Adipocyte (in vitro differentiated cells): ENCODE data around the gene PLCB4.

Experiments
- DNase-seq: peaks from one replicate; pipeline ENCODE4 v3.0.0-alpha.2; 2015; ENCODE audit warnings: low read depth
- H3K27me3 ChIP-seq: replicated peaks from 2 replicates; pipeline ENCODE4 v1.7.0; 2013; ENCODE audit warnings: mild to moderate bottlenecking, low read length, moderate library complexity; ENCODE audit not compliant: control insufficient read depth, insufficient read depth
- H3K36me3 ChIP-seq: 2 replicates; pipeline ENCODE4 v1.7.0; 2013; ENCODE audit warnings: low read length, mild to moderate bottlenecking, moderate library complexity; ENCODE audit not compliant: control insufficient read depth, insufficient read depth, severe bottlenecking
- H3K4me1 ChIP-seq: 2 replicates; pipeline ENCODE4 v1.7.0; 2013; ENCODE audit warnings: mild to moderate bottlenecking, low read length, moderate library complexity; ENCODE audit not compliant: control insufficient read depth, insufficient read depth
- H3K4me3 ChIP-seq: 2 replicates; pipeline ENCODE4 v1.7.0; 2013; ENCODE audit warnings: mild to moderate bottlenecking, low read length, moderate library complexity
- H3K9ac ChIP-seq: 2 replicates; pipeline ENCODE4 v1.7.0; 2013; ENCODE audit warnings: mild to moderate bottlenecking, low read length, moderate library complexity
- H3K9me3 ChIP-seq: 2 replicates; pipeline ENCODE4 v1.7.0; 2013; ENCODE audit warnings: mild to moderate bottlenecking, low read length, moderate library complexity; ENCODE audit not compliant: control insufficient read depth

The PLCB4 gene

DNA sequence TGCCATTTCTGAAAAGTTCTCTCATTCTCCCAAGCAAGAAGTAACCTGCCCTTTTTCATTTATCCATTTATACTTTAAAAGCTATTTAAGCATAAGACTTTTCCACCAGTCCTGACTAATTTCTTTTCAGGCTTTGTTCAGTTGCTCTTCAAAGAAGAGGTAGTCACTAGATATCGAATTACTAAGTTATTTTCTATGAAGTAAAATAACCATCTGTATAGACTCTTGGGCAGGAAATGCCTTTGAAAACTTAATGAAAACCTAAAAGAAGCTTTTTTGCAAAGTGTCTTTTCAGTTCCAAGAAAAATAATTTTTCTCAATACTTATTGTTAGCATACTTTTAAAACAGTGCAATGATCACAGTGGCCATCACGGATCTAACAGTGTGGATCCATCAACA is 414.2 kb downstream of the PLCB4 start:
- DNase-seq, result no peak
- no peak overlapping the region for H3K9ac ChIP-seq
- H3K36me3 ChIP-seq, result no peaks in the 10 kb centered on the region
- H3K27me3 ChIP-seq, result peaks cover 11% of the 10 kb centered on the region
- H3K4me1 ChIP-seq, result no peaks in the 10 kb centered on the region
- H3K4me3 ChIP-seq, result no peak overlapping the region
- no peaks in the 10 kb centered on the region for H3K9me3 ChIP-seq

DNA sequence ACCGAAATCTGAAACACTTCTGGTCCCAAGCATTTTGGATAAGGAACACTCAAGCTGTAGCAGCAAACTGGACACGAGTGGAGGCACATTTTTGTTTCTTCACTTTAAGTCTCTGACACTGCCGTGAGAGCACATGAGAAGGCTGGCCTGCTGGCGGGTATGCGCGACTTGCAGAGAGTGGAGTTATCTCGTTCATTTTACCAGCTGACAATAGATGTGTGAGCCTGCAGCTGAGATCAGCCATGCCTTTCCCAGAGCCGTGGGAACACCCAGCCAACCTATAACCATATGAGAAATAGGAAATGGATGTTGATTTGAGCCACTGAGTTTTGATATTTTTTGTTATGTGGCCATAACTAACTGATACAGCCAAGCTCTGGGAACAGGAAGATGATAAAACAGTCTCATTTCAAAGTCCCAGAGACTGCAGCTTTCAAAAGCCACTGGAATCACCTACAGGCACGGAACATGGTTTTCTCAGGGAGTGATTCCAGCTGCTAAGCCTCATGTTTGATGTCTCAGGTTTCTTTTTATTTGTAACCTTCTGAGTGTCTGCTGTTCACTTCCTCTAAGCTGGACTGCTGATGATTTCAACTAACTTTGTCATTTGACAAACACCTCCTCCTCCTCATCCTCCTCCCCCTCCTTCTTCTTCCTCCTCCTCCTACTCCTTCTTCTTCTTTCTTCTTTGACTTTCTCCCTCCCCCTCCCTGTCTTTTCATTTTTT is 416.9 kb downstream of the PLCB4 start:
- Histone ChIP-seq H3K9ac (no peak overlapping the region), H3K36me3 (no peaks in the 10 kb centered on the region), H3K9me3 (no peaks in the 10 kb centered on the region), H3K27me3 (peaks cover 11% of the 10 kb centered on the region), H3K4me1 (no peaks in the 10 kb centered on the region), H3K4me3 (no peak overlapping the region)
- DNase-seq, result no peak

DNA sequence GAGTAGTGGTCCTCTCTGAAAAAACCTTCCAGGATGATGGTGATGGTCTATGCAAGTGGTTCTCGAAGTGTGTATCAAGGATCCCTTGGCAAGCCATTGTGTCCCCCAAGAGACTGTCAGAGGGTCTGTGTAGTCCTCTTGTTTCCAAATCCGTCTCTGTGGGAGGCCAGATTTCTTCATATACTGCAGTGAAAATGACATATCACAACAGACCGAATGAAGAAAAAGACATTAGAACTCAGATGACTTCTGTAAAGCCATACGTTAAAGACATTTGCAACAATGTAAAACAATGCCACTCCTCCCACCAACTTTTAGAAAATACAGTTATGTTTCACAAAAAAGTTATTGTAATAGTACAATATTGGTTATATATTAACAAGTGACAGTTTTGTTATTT is 418.3 kb downstream of the PLCB4 start:
- peaks cover 3% of the 10 kb centered on the region for H3K27me3 ChIP-seq
- no peak overlapping the region for H3K4me3 ChIP-seq
- no peak overlapping the region for H3K9ac ChIP-seq
- DNase-seq, result no peak
- no peaks in the 10 kb centered on the region for H3K4me1 ChIP-seq
- H3K36me3 ChIP-seq, result no peaks in the 10 kb centered on the region
- no peaks in the 10 kb centered on the region for H3K9me3 ChIP-seq

DNA sequence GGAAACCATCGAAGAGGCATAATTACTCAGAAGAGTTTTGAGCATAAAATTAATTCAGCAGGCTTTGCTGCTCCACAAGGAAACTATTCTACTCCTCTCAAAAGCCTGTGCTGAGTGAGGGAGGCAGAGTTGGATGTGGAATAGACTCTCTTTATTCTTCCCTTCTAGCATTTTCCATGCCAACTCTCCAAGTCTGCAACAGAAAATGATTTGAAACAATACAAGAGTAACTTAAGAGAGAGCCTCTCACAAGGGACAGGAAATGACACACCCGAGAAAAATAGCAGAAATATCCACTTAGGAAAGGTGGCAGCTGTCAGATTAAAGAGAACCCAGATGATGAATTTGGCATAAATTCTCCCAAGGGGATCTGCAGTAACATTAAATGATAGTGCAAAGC is 419.2 kb downstream of the PLCB4 start:
- no peaks in the 10 kb centered on the region for H3K9me3 ChIP-seq

DNA sequence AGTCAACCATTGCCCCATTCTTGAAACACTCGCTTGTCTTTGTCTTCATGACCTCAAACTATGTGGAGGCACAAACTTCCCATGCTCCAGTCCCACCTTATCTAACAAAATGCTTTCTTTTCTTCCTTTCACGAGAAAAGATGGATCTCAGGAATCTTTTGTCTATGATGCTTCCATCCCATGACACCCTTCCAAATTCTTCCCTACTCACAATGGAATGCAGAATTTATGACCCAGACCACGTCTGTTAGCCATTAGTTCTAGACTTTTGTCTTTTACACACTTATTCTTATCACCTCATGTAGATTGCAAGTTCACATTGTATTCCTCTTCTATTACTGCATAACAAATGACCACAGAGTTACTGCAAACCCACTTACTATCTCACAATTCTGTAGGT is 421.3 kb downstream of the PLCB4 start:
- Histone ChIP-seq H3K9ac (no peak overlapping the region), H3K27me3 (no peaks in the 10 kb centered on the region), H3K4me1 (peaks cover 7% of the 10 kb centered on the region), H3K36me3 (no peaks in the 10 kb centered on the region), H3K4me3 (no peak overlapping the region), H3K9me3 (no peaks in the 10 kb centered on the region)
- DNase-seq, result no peak

More for the DNA sequence above, 419.2 kb downstream of the PLCB4 start:
- no peak overlapping the region for H3K4me3 ChIP-seq
- no peak overlapping the region for H3K9ac ChIP-seq
- no peak for DNase-seq
- no peaks in the 10 kb centered on the region for H3K36me3 ChIP-seq
- no peaks in the 10 kb centered on the region for H3K27me3 ChIP-seq
- no peaks in the 10 kb centered on the region for H3K4me1 ChIP-seq

DNA sequence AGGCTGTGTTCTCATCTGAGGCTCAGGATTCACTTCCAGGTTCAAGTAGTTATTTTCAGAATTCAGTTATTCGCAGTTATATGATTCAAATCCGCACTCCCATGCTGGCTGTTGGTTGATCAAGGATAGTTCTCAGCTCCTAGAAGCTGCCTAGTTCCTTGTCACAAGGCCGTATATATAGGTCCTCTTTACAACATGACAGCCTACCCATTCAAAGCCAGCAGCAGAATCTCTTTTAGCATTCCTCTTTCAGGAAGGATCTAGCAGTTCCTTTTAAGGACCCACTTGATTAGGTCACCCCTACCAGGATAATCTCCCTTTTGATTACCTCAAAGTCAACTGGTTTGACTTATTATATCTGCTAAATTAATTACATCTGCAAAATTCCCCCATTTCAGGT is 421.7 kb downstream of the PLCB4 start:
- no peak for DNase-seq
- Histone ChIP-seq H3K9me3 (no peaks in the 10 kb centered on the region), H3K4me1 (peaks cover 7% of the 10 kb centered on the region), H3K36me3 (no peaks in the 10 kb centered on the region), H3K27me3 (no peaks in the 10 kb centered on the region), H3K4me3 (no peak overlapping the region), H3K9ac (no peak overlapping the region)

DNA sequence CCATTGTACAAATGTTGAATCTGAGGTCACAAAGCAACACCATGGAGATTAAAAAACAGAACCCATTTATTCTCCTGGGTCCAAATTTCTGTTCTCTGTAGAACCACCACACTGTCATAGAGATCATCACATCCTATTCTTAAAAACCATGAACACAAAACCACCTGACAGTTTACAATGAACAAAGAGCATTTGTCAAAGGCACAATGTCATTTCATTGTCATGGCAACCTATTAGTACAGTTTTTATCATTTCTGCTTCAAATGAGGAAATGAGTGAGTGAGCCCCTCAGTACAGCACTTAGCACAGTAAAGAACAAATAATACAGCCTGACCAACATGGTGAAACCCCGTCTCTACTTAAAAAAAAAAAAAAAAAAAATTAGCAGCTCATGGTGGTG is 422.4 kb downstream of the PLCB4 start:
- DNase-seq, result no peak
- H3K4me3 ChIP-seq, result no peak overlapping the region
- no peaks in the 10 kb centered on the region for H3K27me3 ChIP-seq
- H3K36me3 ChIP-seq, result no peaks in the 10 kb centered on the region
- peaks cover 7% of the 10 kb centered on the region for H3K4me1 ChIP-seq
- H3K9me3 ChIP-seq, result no peaks in the 10 kb centered on the region
- no peak overlapping the region for H3K9ac ChIP-seq

DNA sequence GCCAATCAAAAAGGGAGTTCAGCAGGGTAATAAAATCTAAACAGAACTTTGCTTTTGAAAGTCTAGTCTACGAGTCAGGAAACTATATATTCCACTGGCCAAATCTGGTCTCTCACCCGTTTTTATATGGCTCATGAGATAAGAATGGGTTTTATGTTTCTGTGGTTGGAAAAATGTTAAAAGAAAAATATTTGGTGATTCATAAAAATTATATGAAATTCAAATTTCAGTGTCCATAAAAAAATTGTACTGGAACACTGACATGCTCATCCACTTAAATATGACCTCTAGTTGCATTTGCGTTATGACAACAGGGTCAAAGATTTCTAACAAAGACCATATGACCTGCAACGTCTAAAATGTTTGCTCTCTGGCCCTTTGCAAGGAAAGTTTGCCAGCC is 423.2 kb downstream of the PLCB4 start:
- H3K36me3 ChIP-seq, result no peaks in the 10 kb centered on the region
- H3K9ac ChIP-seq, result no peak overlapping the region
- peak; percentile 55 for DNase-seq
- peaks cover 7% of the 10 kb centered on the region for H3K4me1 ChIP-seq
- no peak overlapping the region for H3K4me3 ChIP-seq
- no peaks in the 10 kb centered on the region for H3K9me3 ChIP-seq
- no peaks in the 10 kb centered on the region for H3K27me3 ChIP-seq

DNA sequence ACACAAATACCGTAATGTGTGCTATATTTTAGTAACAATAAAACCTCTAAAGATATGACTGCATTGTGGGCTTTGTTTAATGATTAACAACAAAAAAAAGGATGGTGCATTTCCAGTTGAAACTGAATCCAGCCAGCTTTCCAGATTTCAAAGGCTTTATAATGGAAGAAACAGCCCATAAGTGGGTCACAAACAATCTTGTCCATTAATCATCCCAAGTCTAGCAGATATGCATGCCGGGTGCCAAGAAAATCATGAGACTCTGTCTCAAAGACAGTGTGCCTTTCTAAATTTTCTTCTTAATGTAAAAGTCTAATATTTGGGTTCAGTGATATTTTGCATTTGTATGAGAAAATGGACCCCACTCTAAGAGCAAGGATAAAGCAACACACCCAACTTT is 424.9 kb downstream of the PLCB4 start:
- Histone ChIP-seq H3K9me3 (no peaks in the 10 kb centered on the region), H3K27me3 (no peaks in the 10 kb centered on the region)
- DNase-seq, result no peak

DNA sequence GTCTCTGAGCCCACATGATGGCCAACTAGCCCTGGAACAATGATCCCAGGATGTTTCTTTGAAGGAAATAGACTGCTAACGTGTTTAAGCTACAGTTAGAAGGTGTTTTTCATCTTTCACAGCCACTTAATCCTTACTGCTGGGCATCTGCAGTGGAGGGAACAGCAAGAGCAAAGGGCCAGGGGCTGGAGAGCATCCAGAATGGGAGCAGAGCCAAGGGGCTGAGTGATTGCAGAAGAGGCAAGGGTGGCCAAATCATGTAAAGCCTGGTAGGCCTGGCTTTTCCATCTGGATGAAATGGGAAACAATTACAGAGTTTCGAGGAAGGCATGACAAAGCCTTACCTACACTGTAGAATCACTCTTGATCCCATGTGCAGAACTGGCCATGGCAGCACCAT is 426.8 kb downstream of the PLCB4 start:
- H3K36me3 ChIP-seq, result no peaks in the 10 kb centered on the region
- no peak for DNase-seq
- no peak overlapping the region for H3K9ac ChIP-seq
- H3K27me3 ChIP-seq, result peaks cover 4% of the 10 kb centered on the region
- H3K4me1 ChIP-seq, result peaks cover 7% of the 10 kb centered on the region
- no peak overlapping the region for H3K4me3 ChIP-seq
- H3K9me3 ChIP-seq, result no peaks in the 10 kb centered on the region

More for the DNA sequence above, 424.9 kb downstream of the PLCB4 start:
- no peak overlapping the region for H3K9ac ChIP-seq
- no peak overlapping the region for H3K4me3 ChIP-seq
- peaks cover 7% of the 10 kb centered on the region for H3K4me1 ChIP-seq
- H3K36me3 ChIP-seq, result no peaks in the 10 kb centered on the region

DNA sequence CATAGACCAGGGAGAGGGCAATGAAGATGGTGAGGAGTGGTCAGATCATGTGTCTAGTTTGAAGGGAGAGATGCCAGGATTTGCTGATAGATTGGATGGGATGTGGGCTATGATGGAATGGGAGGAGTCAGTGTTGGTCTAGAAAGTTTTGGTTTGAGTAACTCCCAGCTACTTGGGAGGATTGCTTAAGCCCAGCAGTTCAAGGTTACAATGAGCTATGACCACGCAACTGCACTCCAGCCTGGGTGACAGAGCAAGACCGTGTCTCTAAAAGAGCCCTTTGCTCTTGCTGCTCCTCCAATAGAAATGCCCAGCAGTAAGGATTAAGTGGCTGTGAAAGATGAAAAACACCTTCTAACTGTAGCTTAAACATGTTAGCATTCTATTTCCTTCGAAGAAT is 427.3 kb downstream of the PLCB4 start:
- Histone ChIP-seq H3K9ac (no peak overlapping the region), H3K4me1 (peaks cover 7% of the 10 kb centered on the region), H3K27me3 (peaks cover 6% of the 10 kb centered on the region), H3K9me3 (no peaks in the 10 kb centered on the region), H3K4me3 (no peak overlapping the region), H3K36me3 (no peaks in the 10 kb centered on the region)
- DNase-seq, result no peak

DNA sequence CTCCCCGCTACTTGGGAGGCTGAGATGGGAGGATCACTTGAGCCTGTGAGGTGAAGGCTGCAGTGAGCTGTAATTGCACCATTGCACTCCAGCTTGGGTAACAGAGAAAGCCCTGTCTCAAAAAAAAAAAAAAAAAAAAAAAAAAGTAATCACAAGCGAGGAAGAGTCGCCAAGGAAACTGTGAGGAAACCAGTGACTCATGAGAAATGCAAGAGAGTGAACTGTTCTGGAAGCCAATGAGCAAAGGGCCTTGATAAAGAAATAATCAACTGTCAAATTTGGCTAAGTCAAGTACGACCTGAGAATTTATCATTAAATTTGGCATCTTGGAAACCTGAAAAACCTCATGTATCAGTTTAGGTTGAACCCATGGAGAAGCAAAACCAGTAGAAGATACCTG is 429.4 kb downstream of the PLCB4 start:
- Histone ChIP-seq H3K9ac (no peak overlapping the region), H3K4me3 (no peak overlapping the region), H3K27me3 (peaks cover 20% of the 10 kb centered on the region), H3K36me3 (no peaks in the 10 kb centered on the region), H3K4me1 (peaks cover 7% of the 10 kb centered on the region), H3K9me3 (no peaks in the 10 kb centered on the region)
- no peak for DNase-seq
